ENCODE results near the gene PAX2. TPM values are rescaled to one million over a fixed set of nuclear protein-coding genes. Genes with fewer than 3 reads are reported as not detected.
A peak's percentile ranks its signal among the peaks of the same experiment; 100 is the strongest.

The PAX2 gene
- polyA plus RNA-seq, 4 donors = 0.09 TPM; not detected in 3

DNA sequence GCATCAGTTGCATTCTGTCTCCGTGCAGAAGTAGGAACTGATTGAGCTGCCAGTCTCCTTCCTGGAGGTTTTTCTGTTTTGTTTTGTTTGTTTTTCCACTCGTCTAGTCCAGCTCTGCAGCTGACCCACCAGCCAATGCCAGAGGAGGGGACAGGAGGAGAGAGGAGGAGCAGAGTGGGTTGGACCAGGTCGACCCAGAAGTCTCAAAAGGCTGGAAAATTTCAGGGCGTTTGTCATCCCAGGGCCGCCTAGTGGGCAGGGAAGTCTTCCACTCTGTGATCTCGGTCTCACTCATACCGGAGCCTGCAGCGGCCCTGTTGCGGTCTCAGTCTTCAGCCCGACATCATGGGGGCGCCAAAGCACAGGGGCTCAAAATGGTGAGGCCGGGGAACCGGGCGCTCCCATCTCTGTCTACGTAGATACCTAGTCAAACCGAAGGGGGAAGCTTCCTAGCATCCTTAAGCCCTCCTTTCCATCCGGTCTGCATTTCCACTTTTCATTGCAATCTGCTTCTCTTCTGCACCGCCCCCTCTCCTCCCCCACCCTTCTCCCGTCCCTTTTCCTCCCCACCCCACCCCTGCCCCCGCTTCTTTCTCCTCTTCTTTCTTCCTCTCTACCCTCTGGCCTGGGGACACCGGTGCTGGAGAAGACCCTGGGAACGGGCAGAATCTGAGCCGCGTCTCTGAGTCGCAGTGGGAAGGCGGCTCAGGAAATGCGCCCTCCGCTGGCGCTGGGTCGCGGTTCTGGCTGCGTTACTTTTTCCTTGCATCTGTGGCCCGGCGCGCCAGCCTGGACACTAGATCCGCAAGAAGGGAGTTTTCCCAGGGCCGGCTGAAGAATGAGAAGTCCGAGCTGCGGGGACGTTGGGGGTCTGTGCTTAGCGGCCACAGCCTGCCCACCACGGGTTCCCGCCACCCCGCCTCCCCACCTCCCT is 16.2 kb upstream of the PAX2 start:
- Histone ChIP-seq H3K4me1 (ENCODE audit: control insufficient read depth in 3 of 3, insufficient read depth in 2 of 3, low read depth in 1 of 3, low read length in 2 of 3) (peaks cover 3 to 9% (median 6%) of the 10 kb centered on the region in 3 donors), H3K27me3 (ENCODE audit: control insufficient read depth in 3 of 3, insufficient read depth in 3 of 3, low read length in 3 of 3) (peaks cover 7 to 95% (median 60%) of the 10 kb centered on the region in 3 donors), H3K9me3 (ENCODE audit: control insufficient read depth in 2 of 2, insufficient read depth in 1 of 2, low read depth in 1 of 2, low read length in 1 of 2) (no peaks in the 10 kb centered on the region), H3K27ac (ENCODE audit: low read depth in 1 of 3, low read length in 2 of 3) (no peak overlapping the region), H3K4me3 (ENCODE audit: low read depth in 1 of 3, low read length in 3 of 3) (no peak overlapping the region), H3K36me3 (ENCODE audit: control insufficient read depth in 3 of 3, insufficient read depth in 2 of 3, low read depth in 1 of 3, low read length in 3 of 3) (no peaks in the 10 kb centered on the region)
- FAIRE-seq (no peak), DNase-seq (peak in 1 of 2 donors; percentile 4)
- 2 to 3% (median 2%) methylated on average over 42 to 44 of the region's 44 CpGs for WGBS, 3 donors

DNA sequence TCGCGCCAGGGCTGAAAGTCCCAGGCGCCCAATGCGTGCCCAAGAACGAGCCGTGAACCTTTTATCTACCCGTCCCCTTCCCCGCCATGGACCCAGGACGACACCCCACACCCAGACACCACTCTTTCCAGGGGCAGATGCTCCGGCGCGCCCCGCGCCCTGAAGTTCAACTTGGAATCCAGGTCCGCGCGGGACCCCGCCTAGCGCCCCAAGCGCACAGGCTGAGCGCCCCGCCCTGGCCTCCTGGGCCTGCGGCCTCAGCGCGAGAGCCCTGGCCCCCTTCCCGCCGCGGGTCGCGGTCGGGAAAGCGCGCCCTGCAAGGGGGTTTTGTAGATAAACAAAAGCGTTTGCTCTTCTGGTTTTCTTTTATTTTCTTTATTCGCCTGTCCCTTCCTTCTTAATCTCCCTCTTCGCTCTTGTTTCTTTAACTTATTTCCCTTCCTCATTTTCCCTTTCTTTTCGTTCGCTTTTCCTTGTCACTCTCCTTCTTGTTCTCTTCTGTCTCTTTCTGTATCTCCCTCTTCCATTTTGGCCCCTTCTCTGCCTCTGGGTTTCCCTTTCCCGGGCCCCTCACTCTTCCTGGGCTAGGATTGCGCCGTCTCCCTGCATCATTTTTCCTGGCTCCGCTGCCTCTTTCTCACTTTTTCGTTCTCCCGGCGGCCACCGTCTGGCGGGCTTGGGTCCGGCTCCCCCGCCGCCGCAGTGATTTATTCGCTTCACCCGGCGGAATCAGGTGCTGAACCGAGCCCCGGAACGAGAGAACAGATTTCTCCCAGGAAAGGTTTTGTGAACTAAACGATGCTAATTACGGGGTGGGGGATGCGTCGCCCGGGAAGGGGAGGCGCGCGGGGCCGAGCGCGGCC is 15.3 kb upstream of the PAX2 start:
- peak overlapping the region in 1 of 3 donors; percentile 26 for H3K4me3 ChIP-seq (ENCODE audit: low read depth in 1 of 3, low read length in 3 of 3)
- no peak overlapping the region for H3K27ac ChIP-seq (ENCODE audit: low read depth in 1 of 3, low read length in 2 of 3)
- H3K9me3 ChIP-seq (ENCODE audit: control insufficient read depth in 2 of 2, insufficient read depth in 1 of 2, low read depth in 1 of 2, low read length in 1 of 2) = no peaks in the 10 kb centered on the region
- WGBS, 3 donors = 2 to 4% (median 4%) methylated on average over 64 to 68 of the region's 68 CpGs
- DNase-seq (peak in 1 of 2 donors; percentile 43), FAIRE-seq (no peak)
- peaks cover 0 to 96% (median 68%) of the 10 kb centered on the region in 3 donors for H3K27me3 ChIP-seq (ENCODE audit: control insufficient read depth in 3 of 3, insufficient read depth in 3 of 3, low read length in 3 of 3)
- H3K4me1 ChIP-seq (ENCODE audit: control insufficient read depth in 3 of 3, insufficient read depth in 2 of 3, low read depth in 1 of 3, low read length in 2 of 3) = peaks cover 3 to 9% (median 6%) of the 10 kb centered on the region in 3 donors
- no peaks in the 10 kb centered on the region for H3K36me3 ChIP-seq (ENCODE audit: control insufficient read depth in 3 of 3, insufficient read depth in 2 of 3, low read depth in 1 of 3, low read length in 3 of 3)

DNA sequence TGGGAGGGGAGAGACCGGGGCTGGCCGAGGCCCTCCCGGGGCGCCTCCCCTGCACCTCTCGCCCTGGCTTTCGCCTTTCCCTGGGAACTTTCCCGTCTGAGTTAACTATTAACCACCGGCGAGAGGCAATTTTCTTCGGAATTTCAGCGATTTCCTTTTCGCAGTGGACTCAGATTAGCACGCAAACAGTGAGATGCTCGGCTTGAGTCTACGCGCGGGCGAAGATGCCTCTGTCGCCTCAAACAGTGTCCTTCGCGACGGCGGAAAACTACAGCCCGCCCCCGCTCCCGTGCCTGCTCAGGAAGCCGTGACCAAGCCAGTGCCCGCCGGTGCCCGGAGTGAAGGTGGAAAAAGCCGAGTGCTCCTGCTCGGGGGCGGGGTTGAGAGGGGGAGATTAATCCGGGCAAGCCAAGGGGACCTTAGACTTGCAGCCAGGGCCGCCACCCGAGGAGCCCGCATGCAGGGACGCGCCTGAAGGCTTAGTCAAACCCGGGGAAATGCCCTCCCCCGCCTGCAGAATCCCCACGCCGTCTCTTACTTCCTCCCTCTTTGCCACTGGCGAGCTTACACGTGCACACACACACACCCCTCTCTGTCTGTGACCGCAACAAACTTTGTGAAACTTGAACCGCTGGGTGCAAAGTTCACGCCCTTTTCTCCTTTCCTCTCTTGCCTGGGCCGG is 14.5 kb upstream of the PAX2 start:
- FAIRE-seq (no peak), DNase-seq (peak; percentile 49 to 71)
- Histone ChIP-seq H3K4me1 (ENCODE audit: control insufficient read depth in 3 of 3, insufficient read depth in 2 of 3, low read depth in 1 of 3, low read length in 2 of 3) (peaks cover 3 to 9% (median 6%) of the 10 kb centered on the region in 3 donors), H3K9me3 (ENCODE audit: control insufficient read depth in 2 of 2, insufficient read depth in 1 of 2, low read depth in 1 of 2, low read length in 1 of 2) (no peaks in the 10 kb centered on the region), H3K27me3 (ENCODE audit: control insufficient read depth in 3 of 3, insufficient read depth in 3 of 3, low read length in 3 of 3) (peaks cover under 1 to 97% (median 68%) of the 10 kb centered on the region in 3 donors), H3K36me3 (ENCODE audit: control insufficient read depth in 3 of 3, insufficient read depth in 2 of 3, low read depth in 1 of 3, low read length in 3 of 3) (no peaks in the 10 kb centered on the region), H3K27ac (ENCODE audit: low read depth in 1 of 3, low read length in 2 of 3) (no peak overlapping the region), H3K4me3 (ENCODE audit: low read depth in 1 of 3, low read length in 3 of 3) (peak overlapping the region in 1 of 3 donors; percentile 26)
- 1 to 2% (median 2%) methylated on average over 48 to 49 of the region's 49 CpGs for WGBS, 3 donors

DNA sequence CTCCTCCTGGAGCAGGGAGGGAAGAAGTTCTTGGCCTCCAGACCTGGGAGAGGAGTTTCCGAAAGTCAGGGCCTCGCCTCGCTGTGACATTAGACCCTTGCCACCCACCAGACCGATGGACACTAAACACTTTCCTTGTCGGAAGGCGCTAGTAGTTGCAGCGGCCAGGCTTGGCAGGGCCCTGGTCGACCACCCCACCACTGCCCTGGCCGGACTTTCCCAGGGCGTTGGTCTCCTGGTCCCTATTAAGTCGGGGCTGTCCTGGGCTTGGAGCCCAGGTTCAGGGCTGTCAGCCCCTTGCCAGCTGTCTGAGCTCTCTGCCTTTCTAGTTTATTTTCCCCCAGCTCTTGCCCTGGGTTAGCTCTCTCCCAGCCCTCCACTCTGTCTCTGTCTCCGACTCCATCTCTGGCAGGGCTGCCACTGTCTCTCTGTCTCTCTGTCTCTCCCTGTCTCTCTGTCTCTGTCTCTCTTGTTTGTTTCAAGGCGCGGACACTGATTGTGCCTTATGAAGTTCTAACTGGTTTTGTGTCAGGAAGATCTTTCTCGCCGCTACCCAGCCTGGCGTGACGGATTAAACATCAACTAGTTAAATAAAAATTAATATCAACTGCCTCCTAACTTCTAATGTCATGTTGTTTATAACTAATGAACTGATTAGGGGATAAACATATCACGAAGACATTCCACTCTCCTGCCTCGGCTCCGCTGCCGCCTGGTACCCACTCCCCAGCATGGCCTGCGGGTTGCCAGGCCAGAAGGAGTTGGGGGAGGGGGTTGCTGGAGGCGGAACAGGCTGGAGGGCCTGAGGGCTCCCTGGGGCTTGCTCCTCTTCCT is 13.8 kb upstream of the PAX2 start:
- Histone ChIP-seq H3K36me3 (ENCODE audit: control insufficient read depth in 3 of 3, insufficient read depth in 2 of 3, low read depth in 1 of 3, low read length in 3 of 3) (no peaks in the 10 kb centered on the region), H3K4me3 (ENCODE audit: low read depth in 1 of 3, low read length in 3 of 3) (no peak overlapping the region), H3K9me3 (ENCODE audit: control insufficient read depth in 2 of 2, insufficient read depth in 1 of 2, low read depth in 1 of 2, low read length in 1 of 2) (peaks cover 0 to 2% of the 10 kb centered on the region in 2 donors), H3K4me1 (ENCODE audit: control insufficient read depth in 3 of 3, insufficient read depth in 2 of 3, low read depth in 1 of 3, low read length in 2 of 3) (peaks cover 3 to 9% (median 6%) of the 10 kb centered on the region in 3 donors), H3K27ac (ENCODE audit: low read depth in 1 of 3, low read length in 2 of 3) (no peak overlapping the region), H3K27me3 (ENCODE audit: control insufficient read depth in 3 of 3, insufficient read depth in 3 of 3, low read length in 3 of 3) (peaks cover 5 to 97% (median 68%) of the 10 kb centered on the region in 3 donors)
- FAIRE-seq = no peak
- DNase-seq = no peak
- WGBS, 3 donors = 16 to 31% (median 27%) methylated on average over 24 of the region's 24 CpGs

DNA sequence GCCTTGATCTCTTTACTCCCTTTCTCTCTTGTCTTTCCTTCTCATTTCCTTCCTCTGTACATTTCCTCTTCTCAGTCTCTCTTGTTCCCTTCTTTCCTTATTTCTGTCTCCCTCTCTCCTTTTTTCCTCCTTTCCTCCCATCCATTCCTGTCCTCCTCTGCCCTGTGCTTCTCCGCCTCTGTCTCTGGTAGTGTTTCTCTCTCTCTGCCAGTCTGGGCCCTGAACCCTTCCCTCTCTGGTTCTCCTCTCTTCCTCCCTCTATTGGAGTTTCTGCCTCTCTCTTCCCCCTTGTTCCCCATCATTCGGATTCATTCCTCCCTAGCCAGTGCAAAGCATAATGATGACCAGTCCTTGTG is 13.2 kb upstream of the PAX2 start:
- Histone ChIP-seq H3K4me1 (ENCODE audit: control insufficient read depth in 3 of 3, insufficient read depth in 2 of 3, low read depth in 1 of 3, low read length in 2 of 3) (peaks cover 3 to 9% (median 6%) of the 10 kb centered on the region in 3 donors), H3K9me3 (ENCODE audit: control insufficient read depth in 2 of 2, insufficient read depth in 1 of 2, low read depth in 1 of 2, low read length in 1 of 2) (peaks cover 0 to 5% of the 10 kb centered on the region in 2 donors), H3K4me3 (ENCODE audit: low read depth in 1 of 3, low read length in 3 of 3) (no peak overlapping the region), H3K27ac (ENCODE audit: low read depth in 1 of 3, low read length in 2 of 3) (no peak overlapping the region), H3K27me3 (ENCODE audit: control insufficient read depth in 3 of 3, insufficient read depth in 3 of 3, low read length in 3 of 3) (peaks cover 5 to 99% (median 73%) of the 10 kb centered on the region in 3 donors), H3K36me3 (ENCODE audit: control insufficient read depth in 3 of 3, insufficient read depth in 2 of 3, low read depth in 1 of 3, low read length in 3 of 3) (no peaks in the 10 kb centered on the region)
- WGBS, 3 donors = 64 to 75% (median 66%) methylated on average over 2 of the region's 2 CpGs
- no peak for FAIRE-seq
- no peak for DNase-seq

DNA sequence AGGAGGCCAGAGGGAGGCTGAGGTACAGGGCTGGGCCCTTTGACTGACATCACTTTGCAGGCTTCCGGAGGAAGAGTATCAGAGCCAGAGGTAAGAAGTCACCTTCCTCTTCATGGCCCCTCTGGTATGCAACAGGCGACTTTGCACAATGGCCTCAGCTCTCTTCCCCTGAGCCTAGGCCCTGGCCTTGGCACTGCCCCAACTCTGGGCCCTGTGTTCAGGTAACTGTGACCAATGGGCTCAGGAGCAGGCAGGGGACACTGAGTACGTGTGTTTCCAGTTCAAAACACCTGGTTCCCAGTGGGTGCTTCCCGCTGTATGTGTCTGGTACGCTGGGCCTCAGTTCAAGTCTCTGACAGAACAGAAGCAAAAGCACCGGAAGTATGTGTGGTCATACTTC is 12.1 kb upstream of the PAX2 start:
- peaks cover 3 to 9% (median 6%) of the 10 kb centered on the region in 3 donors for H3K4me1 ChIP-seq (ENCODE audit: control insufficient read depth in 3 of 3, insufficient read depth in 2 of 3, low read depth in 1 of 3, low read length in 2 of 3)
- no peaks in the 10 kb centered on the region for H3K36me3 ChIP-seq (ENCODE audit: control insufficient read depth in 3 of 3, insufficient read depth in 2 of 3, low read depth in 1 of 3, low read length in 3 of 3)
- peaks cover 0 to 6% of the 10 kb centered on the region in 2 donors for H3K9me3 ChIP-seq (ENCODE audit: control insufficient read depth in 2 of 2, insufficient read depth in 1 of 2, low read depth in 1 of 2, low read length in 1 of 2)
- H3K27ac ChIP-seq (ENCODE audit: low read depth in 1 of 3, low read length in 2 of 3) = no peak overlapping the region
- H3K4me3 ChIP-seq (ENCODE audit: low read depth in 1 of 3, low read length in 3 of 3) = no peak overlapping the region
- H3K27me3 ChIP-seq (ENCODE audit: control insufficient read depth in 3 of 3, insufficient read depth in 3 of 3, low read length in 3 of 3) = peaks cover 5 to 99% (median 74%) of the 10 kb centered on the region in 3 donors
- WGBS, 3 donors = 69 to 72% (median 70%) methylated on average over 6 of the region's 6 CpGs
- FAIRE-seq (no peak), DNase-seq (no peak)

DNA sequence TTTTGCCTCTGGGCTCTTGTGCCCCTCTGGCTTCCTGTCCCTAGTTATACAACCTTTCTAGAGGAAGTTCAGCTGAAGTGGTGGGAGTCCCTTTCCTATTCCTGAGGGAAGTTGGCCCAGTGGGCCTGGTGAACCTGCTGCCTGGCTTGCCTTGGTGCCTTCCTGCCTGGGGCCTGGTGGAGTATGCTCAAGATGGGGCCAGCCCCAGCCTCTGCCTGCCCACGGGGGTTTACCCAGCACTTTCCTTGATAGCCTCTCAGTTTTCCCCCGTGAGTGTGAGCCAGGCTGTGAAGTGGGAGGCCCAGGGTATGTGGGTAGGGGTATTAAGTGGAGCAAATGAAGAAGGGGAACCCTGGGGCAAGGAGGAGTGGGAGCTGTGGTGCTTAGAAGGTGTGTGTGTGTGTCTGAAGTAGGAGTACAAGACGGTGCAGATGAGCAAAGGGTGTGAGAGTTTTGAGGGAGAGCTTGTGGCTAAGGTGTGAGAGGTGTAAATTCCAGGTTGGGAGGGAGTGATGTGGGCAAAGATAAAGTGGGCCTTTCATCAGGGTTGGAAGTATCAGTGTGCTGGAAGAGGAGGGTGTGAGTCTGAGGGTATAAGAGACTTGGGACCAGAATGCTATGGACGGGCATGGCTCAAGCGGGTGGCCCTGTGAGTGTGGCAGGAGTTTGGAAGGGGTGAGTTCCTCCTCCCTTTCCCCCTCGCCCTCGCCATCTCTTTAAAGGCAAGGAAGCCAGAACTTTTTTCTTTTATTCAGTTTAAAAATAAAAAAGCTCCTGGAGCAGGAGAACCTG is 10.9 kb upstream of the PAX2 start:
- Histone ChIP-seq H3K4me1 (ENCODE audit: control insufficient read depth in 3 of 3, insufficient read depth in 2 of 3, low read depth in 1 of 3, low read length in 2 of 3) (peaks cover 3 to 16% (median 6%) of the 10 kb centered on the region in 3 donors), H3K27ac (ENCODE audit: low read depth in 1 of 3, low read length in 2 of 3) (no peak overlapping the region), H3K9me3 (ENCODE audit: control insufficient read depth in 2 of 2, insufficient read depth in 1 of 2, low read depth in 1 of 2, low read length in 1 of 2) (peaks cover 0 to 6% of the 10 kb centered on the region in 2 donors), H3K36me3 (ENCODE audit: control insufficient read depth in 3 of 3, insufficient read depth in 2 of 3, low read depth in 1 of 3, low read length in 3 of 3) (no peaks in the 10 kb centered on the region), H3K27me3 (ENCODE audit: control insufficient read depth in 3 of 3, insufficient read depth in 3 of 3, low read length in 3 of 3) (peaks cover 5 to 99% (median 75%) of the 10 kb centered on the region in 3 donors), H3K4me3 (ENCODE audit: low read depth in 1 of 3, low read length in 3 of 3) (no peak overlapping the region)
- WGBS, 3 donors = 50 to 58% (median 52%) methylated on average over 7 of the region's 7 CpGs
- DNase-seq (no peak), FAIRE-seq (no peak)

Data from small intestine (tissue), 7 donors.